ENCODE results near the gene SELE. TPM values are rescaled to one million over a fixed set of nuclear protein-coding genes. Genes with fewer than 3 reads are reported as not detected.

The SELE gene, protein sequence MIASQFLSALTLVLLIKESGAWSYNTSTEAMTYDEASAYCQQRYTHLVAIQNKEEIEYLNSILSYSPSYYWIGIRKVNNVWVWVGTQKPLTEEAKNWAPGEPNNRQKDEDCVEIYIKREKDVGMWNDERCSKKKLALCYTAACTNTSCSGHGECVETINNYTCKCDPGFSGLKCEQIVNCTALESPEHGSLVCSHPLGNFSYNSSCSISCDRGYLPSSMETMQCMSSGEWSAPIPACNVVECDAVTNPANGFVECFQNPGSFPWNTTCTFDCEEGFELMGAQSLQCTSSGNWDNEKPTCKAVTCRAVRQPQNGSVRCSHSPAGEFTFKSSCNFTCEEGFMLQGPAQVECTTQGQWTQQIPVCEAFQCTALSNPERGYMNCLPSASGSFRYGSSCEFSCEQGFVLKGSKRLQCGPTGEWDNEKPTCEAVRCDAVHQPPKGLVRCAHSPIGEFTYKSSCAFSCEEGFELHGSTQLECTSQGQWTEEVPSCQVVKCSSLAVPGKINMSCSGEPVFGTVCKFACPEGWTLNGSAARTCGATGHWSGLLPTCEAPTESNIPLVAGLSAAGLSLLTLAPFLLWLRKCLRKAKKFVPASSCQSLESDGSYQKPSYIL
- total RNA-seq, result 1 to 10 TPM in 1 of 2 donors, under 1 TPM in 1; 0.09 to 3.4 TPM
- polyA plus RNA-seq, result 1 to 10 TPM; 3.1 to 4.2 TPM

DNA sequence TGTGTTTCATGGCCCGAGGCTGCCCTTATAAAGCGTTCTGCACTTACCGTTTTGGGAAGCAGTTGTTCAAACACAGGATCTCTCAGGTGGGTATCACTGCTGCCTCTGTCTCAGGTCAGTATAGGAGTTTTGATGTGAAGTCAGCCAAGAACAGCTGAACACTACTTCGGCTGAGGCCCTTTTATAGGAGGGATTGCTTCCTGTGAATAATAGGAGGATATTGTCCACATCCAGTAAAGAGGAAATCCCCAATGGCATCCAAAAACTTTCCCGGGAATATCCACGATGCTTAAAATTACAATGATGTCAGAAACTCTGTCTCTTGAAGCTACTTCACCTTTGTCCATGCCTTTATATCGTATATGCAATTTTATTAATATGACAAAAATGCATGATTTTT, at the start of gene SELE:
Gene SELE, minus strand, starts transcription at position 156 of the 400 bp plus-strand sequence. CDS start 467 bp downstream, outside the sequence.
- no peak within 1 kb of the TSS for H3K27ac ChIP-seq (ENCODE audit: low read depth in 1 of 2, low read length in 2 of 2)
- no peaks in the 10 kb centered on the region for H3K27me3 ChIP-seq (ENCODE audit: control insufficient read depth in 4 of 4, insufficient read depth in 4 of 4, low read length in 3 of 4)
- no peak within 1 kb of the TSS for H3K4me3 ChIP-seq (ENCODE audit: low read depth in 1 of 3, low read length in 3 of 3)
- H3K36me3 ChIP-seq (ENCODE audit: control insufficient read depth in 4 of 4, insufficient read depth in 3 of 4, low read depth in 1 of 4, low read length in 3 of 4), result no peaks in the 10 kb centered on the region
- no peaks in the 10 kb centered on the region for H3K4me1 ChIP-seq (ENCODE audit: control insufficient read depth in 4 of 4, insufficient read depth in 4 of 4, low read length in 3 of 4)
- DNase-seq (ENCODE audit: low spot score), result no peak
- TF ChIP-seq ATF3 (IDR thresholded peaks at IDR 0.05) (no peak), SP1 (IDR thresholded peaks at IDR 0.05) (no peak), RXRA (IDR thresholded peaks at IDR 0.05) (no peak), JUND (IDR thresholded peaks at IDR 0.05) (no peak), HNF4G (IDR thresholded peaks at IDR 0.05) (no peak), YY1 (IDR thresholded peaks at IDR 0.05) (no peak), GABPA (IDR thresholded peaks at IDR 0.05 in 1 of 2, conservative IDR thresholded peaks at IDR 0.05 in 1 of 2) (no peak), FOXA2 (IDR thresholded peaks at IDR 0.05) (no peak), REST (IDR thresholded peaks at IDR 0.05) (no peak), FOXA1 (IDR thresholded peaks at IDR 0.05) (no peak), EGR1 (IDR thresholded peaks at IDR 0.05; ENCODE audit: low read depth in 2 of 2) (no peak), NR2F2 (IDR thresholded peaks at IDR 0.05) (no peak), ZBTB33 (IDR thresholded peaks at IDR 0.05) (no peak), HNF4A (conservative IDR thresholded peaks at IDR 0.05) (no peak), TAF1 (conservative IDR thresholded peaks at IDR 0.05) (no peak)
- TF ChIP-seq, protein P1, sequence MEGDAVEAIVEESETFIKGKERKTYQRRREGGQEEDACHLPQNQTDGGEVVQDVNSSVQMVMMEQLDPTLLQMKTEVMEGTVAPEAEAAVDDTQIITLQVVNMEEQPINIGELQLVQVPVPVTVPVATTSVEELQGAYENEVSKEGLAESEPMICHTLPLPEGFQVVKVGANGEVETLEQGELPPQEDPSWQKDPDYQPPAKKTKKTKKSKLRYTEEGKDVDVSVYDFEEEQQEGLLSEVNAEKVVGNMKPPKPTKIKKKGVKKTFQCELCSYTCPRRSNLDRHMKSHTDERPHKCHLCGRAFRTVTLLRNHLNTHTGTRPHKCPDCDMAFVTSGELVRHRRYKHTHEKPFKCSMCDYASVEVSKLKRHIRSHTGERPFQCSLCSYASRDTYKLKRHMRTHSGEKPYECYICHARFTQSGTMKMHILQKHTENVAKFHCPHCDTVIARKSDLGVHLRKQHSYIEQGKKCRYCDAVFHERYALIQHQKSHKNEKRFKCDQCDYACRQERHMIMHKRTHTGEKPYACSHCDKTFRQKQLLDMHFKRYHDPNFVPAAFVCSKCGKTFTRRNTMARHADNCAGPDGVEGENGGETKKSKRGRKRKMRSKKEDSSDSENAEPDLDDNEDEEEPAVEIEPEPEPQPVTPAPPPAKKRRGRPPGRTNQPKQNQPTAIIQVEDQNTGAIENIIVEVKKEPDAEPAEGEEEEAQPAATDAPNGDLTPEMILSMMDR (IDR thresholded peaks at IDR 0.05; ENCODE audit: low read depth, low read length, missing input control), result no peak
- TF ChIP-seq, protein P2, sequence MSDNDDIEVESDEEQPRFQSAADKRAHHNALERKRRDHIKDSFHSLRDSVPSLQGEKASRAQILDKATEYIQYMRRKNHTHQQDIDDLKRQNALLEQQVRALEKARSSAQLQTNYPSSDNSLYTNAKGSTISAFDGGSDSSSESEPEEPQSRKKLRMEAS (IDR thresholded peaks at IDR 0.05), result no peak
- no peaks in the 10 kb centered on the region for H3K9me3 ChIP-seq (ENCODE audit: control insufficient read depth in 4 of 4, low read length in 3 of 4)
- H3K9ac ChIP-seq (ENCODE audit: low read depth in 1 of 2, low read length in 2 of 2), result no peak within 1 kb of the TSS
- WGBS, result 86% methylated on average over 7 of the region's 7 CpGs
